Heart left ventricle (tissue), 16 donors: ENCODE data around the gene TLK1. TPM values are rescaled to one million over a fixed set of nuclear protein-coding genes. Genes with fewer than 3 reads are reported as not detected.

Experiments used
- ATAC-seq, 4 donors: fragments of 200-7000 bp; cut with Tn5 transposase; one replicate each; pipeline ENCODE4 v1.9.1; 2020 to 2022; ENCODE audit warnings: moderate library complexity in 4 of 4, mild to moderate bottlenecking in 3 of 4, moderate number of reproducible peaks in 1 of 4
- DNase-seq, 5 donors: peaks; one replicate each; pipeline ENCODE4 v3.0.0-alpha.2; 2020
- H3K27ac ChIP-seq, 12 donors: fragments of 200-600 bp; sonication (generic) in 4 of 12; one replicate each; pipeline versions ENCODE4 v1.5.0 to v1.8.0; 2016 to 2022; ENCODE audit warnings: mild to moderate bottlenecking in 2 of 12
- H3K27me3 ChIP-seq, 9 donors: fragments of 200-600 bp; sonication (generic) in 2 of 9; one replicate each; pipeline versions ENCODE4 v1.5.1 to v1.8.0; 2016 to 2022; ENCODE audit warnings: mild to moderate bottlenecking in 3 of 9
- H3K36me3 ChIP-seq, 9 donors: fragments of 200-600 bp; sonication (generic) in 2 of 9; one replicate each; pipeline versions ENCODE4 v1.5.0 to v1.8.0; 2018 to 2022; ENCODE audit warnings: mild to moderate bottlenecking in 2 of 9
- H3K4me1 ChIP-seq, 12 donors: fragments of 200-600 bp; sonication (generic) in 4 of 12; one replicate each; pipeline versions ENCODE4 v1.5.0 to v1.8.0; 2016 to 2022; ENCODE audit warnings: mild to moderate bottlenecking in 3 of 12
- H3K4me3 ChIP-seq, 12 donors: fragments of 200-600 bp; sonication (generic) in 4 of 12; one replicate each; pipeline versions ENCODE4 v1.5.0 to v1.8.0; 2017 to 2022; ENCODE audit warnings: mild to moderate bottlenecking in 9 of 12, moderate library complexity in 4 of 12
- H3K9me3 ChIP-seq, 12 donors: fragments of 200-600 bp; sonication (generic) in 4 of 12; one replicate each; pipeline versions ENCODE4 v1.5.0 to v1.8.0; 2016 to 2022; ENCODE audit warnings: mild to moderate bottlenecking in 1 of 12
- POLR2A ChIP-seq, 2 donors: fragments of 450-650 bp; IDR thresholded peaks; one replicate each; pipeline ENCODE4 v1.6.1; 2017; ENCODE audit warnings: antibody characterized with exemption in 2 of 2, mild to moderate bottlenecking in 2 of 2, moderate library complexity in 2 of 2
- WGBS, 4 donors: extraction: QIAGEN DNeasy Blood & Tissue Kit in 2 of 4; methylation state at CpG; one replicate each; pipeline versions ENCODE4 v1.1.5 to v1.1.7; 2013 to 2018; 5-methylcytosine and 5-hydroxymethylcytosine counted together
- intact Hi-C, 10 donors: fragments of 100-400 bp; cut with DNase I; formaldehyde crosslinking; loops; one replicate each; pipeline versions ENCODE4 v1.11.1 to v1.14.2; 2022
- polyA plus RNA-seq, 2 donors: library from polyadenylated mRNA; stranded (reverse); fragments of 200-250 nt; gene quantifications; one replicate each; pipeline ENCODE4 v1.2.3, GENCODE V29; 2013
- total RNA-seq, 9 donors: library from RNA; depleted of rRNA in 2 of 9; stranded (reverse); fragments of >200 nt in 2 of 9; fragmentation: NEBNext Ultra II Directional in 3 of 9; extraction: Animal tissue kit (Norgen Biotek cat#: 25700) in 3 of 9; gene quantifications; one replicate each; pipeline versions ENCODE4 v1.1.0 to v1.2.4, GENCODE V29; 2016 to 2023
- TF ChIP-seq, protein P1 (sequence below), 12 donors: fragments of 200-600 bp; sonication (generic) in 4 of 12; IDR thresholded peaks; one replicate each; pipeline versions ENCODE4 v1.5.0 to v1.8.0; 2018 to 2022; ENCODE audit warnings: antibody characterized with exemption in 12 of 12, mild to moderate bottlenecking in 5 of 12
- donor health status: ischemic (EF 13 %, LVEDD 7.1; RV severe dilation, severe dysfunction).
- donor health status: healthy with polysubstance abuse.
- donor health status: DM: no; HTN: yes; CAD: no.
- donor health status: DM: no; HTN: no; CAD: no.
- donor health status: ischemic (EF 25% LVEDD 6.9; RV normal size, moderate dysfunction).
- donor health status: ischemic (EF 25% LVEDD 5.7; RV mildly dilated, moderate dysfunction).
- donor health status: healthy.
- donor health status: DM: yes; HTN: yes; CAD: no.
- donor health status: ischemic (EF 35%, LVEDD 5.7; RV mildly dilated, moderate dysfunction).
- donor health status: nonischemic (EF 11% LVEDD 7.7; RV severe dilation, severe dysfunction).
- donor health status: DM: yes; HTN: yes; CAD: no.
- donor health status: PGD.
- donor health status: ischemic (EF 29% LVEDD 5.4; RV normal size, mild dysfunction).
- donor health status: nonischemic (EF 23%, LVEDD 6.1; RV moderate dilation, normal function).

TLK1 gene
- total and polyA plus RNA-seq, 11 donors = 7.2 to 41.4 (median 26.8) TPM

DNA sequence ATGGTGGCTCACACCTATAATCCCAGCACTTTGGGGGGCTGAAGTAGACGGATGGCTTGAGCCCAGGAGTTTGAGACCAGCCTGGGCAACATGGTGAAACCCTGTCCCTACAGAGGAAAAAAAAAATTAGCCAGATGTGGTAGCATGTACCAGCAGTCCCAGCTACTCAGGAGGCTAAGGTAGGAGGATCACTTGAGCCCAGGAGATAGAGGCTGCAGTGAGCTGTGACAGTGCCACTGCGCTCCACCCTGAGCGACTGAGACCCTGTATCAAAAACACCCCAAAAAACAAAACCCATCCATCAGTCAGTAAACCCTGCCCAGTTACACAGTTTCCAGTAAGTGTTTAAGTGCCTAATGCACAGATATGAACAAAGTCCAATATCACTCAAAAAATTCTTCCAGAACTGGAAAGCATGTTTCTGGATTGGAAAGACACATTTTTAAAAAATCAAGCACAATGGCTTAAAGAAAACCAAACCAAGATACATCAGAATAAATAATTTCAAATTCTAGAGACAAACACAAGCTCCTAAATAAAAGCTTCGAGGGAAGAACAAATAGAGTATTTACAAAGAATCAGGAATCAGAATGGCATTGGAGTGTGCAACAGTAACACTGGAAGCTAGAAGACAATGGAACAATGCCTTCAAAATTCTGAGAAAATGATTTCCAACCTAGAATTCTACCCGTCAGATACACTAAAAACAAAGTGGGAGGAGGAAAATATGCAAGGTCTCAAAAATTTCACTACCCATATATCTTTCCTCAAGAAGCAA is 72.4 kb downstream of the TLK1 start:
- DNase-seq (no peak), ATAC-seq (no peak)
- Histone ChIP-seq H3K4me3 (no peak overlapping the region), H3K27ac (no peak overlapping the region), H3K9me3 (no peaks in the 10 kb centered on the region), H3K4me1 (peaks cover 0 to 21% (median 4%) of the 10 kb centered on the region in 12 donors), H3K27me3 (no peaks in the 10 kb centered on the region), H3K36me3 (no peaks in the 10 kb centered on the region)
- 92 to 97% (median 95%) methylated on average over 5 of the region's 5 CpGs for WGBS, 4 donors
- intact Hi-C loops = loop anchor here in 2 of 10 donors (5.0 to 10.0 kb wide), 2 partner anchors 113 to 116 kb away; no protein-coding TSS in a partner anchor
- TF ChIP-seq, protein P1, sequence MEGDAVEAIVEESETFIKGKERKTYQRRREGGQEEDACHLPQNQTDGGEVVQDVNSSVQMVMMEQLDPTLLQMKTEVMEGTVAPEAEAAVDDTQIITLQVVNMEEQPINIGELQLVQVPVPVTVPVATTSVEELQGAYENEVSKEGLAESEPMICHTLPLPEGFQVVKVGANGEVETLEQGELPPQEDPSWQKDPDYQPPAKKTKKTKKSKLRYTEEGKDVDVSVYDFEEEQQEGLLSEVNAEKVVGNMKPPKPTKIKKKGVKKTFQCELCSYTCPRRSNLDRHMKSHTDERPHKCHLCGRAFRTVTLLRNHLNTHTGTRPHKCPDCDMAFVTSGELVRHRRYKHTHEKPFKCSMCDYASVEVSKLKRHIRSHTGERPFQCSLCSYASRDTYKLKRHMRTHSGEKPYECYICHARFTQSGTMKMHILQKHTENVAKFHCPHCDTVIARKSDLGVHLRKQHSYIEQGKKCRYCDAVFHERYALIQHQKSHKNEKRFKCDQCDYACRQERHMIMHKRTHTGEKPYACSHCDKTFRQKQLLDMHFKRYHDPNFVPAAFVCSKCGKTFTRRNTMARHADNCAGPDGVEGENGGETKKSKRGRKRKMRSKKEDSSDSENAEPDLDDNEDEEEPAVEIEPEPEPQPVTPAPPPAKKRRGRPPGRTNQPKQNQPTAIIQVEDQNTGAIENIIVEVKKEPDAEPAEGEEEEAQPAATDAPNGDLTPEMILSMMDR (IDR thresholded peaks at IDR 0.05) = no peak
- TF ChIP-seq POLR2A (IDR thresholded peaks at IDR 0.05) = no peak

DNA sequence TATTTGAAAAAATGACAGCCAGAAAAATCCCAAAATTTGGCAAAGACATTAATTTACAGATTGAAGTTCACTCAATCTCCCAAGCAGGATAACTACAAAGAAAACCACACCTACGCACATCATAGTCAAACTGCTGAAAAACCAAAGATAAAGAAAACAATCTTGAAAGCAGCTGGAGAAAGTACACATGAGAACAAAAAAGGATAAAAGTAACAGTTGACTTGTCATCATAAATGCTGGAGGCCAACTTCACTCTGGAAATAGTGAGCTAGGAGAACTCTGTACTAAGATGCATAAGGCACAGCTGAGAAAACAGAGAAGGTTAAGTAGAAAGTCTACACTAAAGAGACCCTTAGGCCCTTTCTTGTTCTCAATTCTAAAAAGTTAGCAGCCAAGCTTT is 73.1 kb downstream of the TLK1 start:
- TF ChIP-seq, protein P1 (IDR thresholded peaks at IDR 0.05) = no peak
- TF ChIP-seq POLR2A (IDR thresholded peaks at IDR 0.05) = no peak
- H3K36me3 ChIP-seq = no peaks in the 10 kb centered on the region
- no peak for ATAC-seq
- no peak overlapping the region for H3K4me3 ChIP-seq
- H3K4me1 ChIP-seq = peaks cover 0 to 21% (median 4%) of the 10 kb centered on the region in 12 donors
- H3K9me3 ChIP-seq = no peaks in the 10 kb centered on the region
- no peak for DNase-seq
- 84 to 97% (median 94%) methylated on average over 1 of the region's 1 CpG for WGBS, 4 donors
- intact Hi-C loops = loop anchor here in 2 of 10 donors (5.0 to 10.0 kb wide), 2 partner anchors 113 to 115 kb away; no protein-coding TSS in a partner anchor
- H3K27ac ChIP-seq = no peak overlapping the region
- no peaks in the 10 kb centered on the region for H3K27me3 ChIP-seq

DNA sequence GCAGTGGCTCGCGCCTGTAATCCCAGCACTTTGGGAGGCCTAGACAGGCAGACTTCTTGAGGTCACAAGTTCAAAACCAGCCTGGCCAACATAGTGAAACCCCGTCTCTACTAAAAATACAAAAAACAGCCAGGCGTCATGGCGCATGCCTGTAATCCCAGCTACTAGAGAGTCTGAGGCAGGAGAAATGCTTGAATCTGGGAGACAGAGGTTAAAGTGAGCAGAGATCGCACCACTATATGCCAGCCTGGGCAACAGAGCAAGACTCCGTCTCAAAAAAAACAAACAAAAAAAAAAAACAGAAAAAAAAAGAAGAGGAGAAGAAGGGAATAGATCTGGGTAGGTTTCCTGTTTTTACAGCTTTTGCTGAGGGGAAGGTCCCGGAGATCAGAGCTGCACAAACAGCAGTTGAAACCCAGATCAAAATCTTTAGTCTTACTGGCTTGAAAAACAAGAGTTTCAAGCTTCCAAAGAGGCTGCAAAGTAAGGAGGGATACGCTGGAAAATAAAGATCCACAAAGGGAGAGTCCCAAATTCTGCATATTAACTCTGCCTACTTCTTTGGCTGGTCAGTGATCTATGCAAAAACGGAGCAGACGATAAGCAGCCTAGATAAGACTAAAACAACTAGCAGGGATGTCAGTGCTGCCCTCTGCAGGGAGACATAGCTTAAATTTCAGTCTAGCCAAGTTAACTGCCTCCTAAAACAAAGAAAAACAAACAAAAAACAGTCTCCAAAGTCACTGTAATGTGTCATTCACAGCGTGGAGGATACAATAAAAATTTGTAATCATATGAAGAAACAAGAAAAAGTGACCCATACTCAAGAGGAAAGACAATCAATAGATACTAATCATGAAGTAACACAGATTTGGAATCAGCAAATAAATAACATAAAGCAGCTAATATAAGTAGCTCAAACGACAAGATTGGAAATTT is 74.1 kb downstream of the TLK1 start:
- Histone ChIP-seq H3K4me3 (peak overlapping the region in 2 of 12 donors; percentile 6 to 19), H3K27ac (no peak overlapping the region), H3K9me3 (no peaks in the 10 kb centered on the region), H3K27me3 (no peaks in the 10 kb centered on the region), H3K36me3 (no peaks in the 10 kb centered on the region), H3K4me1 (peaks cover 0 to 21% (median 4%) of the 10 kb centered on the region in 12 donors)
- TF ChIP-seq, protein P1 (IDR thresholded peaks at IDR 0.05) = peak in 11 of 12 donors; percentile 26 to 65 (median 48)
- no peak for TF ChIP-seq POLR2A (IDR thresholded peaks at IDR 0.05)
- peak in 2 of 5 donors; percentile 18 to 27 for DNase-seq
- no peak for ATAC-seq
- 57 to 65% (median 61%) methylated on average over 13 of the region's 13 CpGs for WGBS, 4 donors
- intact Hi-C loops = loop anchor here in 2 of 10 donors (5.0 to 10.0 kb wide), 2 partner anchors 112 to 114 kb away; no protein-coding TSS in a partner anchor
